HCT116 (cell line): ENCODE data around the gene STRADA. TPM values are rescaled to one million over a fixed set of nuclear protein-coding genes. Genes with fewer than 3 reads are reported as not detected.

Experiments
- ATAC-seq: fragments of 200-7000 bp; cut with Tn5 transposase; 2 replicates; pipeline ENCODE4 v1.9.1; 2020; ENCODE audit warnings: mild to moderate bottlenecking, moderate library complexity
- BruUV-seq: library from RNA; stranded (reverse); fragments of 400-500 nt; replicated peaks from 2 replicates; lab custom pipeline; 2021; lab: Mats Ljungman, UMichigan
- CTCF ChIA-PET: fragments of 300-600 bp; sonication (Branson Sonifier 250); formaldehyde crosslinking; loops from one replicate; lab custom pipeline; 2021; ENCODE audit warnings: antibody characterized with exemption; lab: Charles Lee
- POLR2A ChIA-PET: fragments of 300-600, 350-600 bp; sonication (Branson Sonifier 250); formaldehyde crosslinking; loops from one replicate; lab custom pipeline; 2021; ENCODE audit warnings: antibody characterized with exemption; lab: Charles Lee
- RAD21 ChIA-PET, 2 experiments: fragments of 300-600 bp; sonication (Branson Sonifier 250); formaldehyde crosslinking; loops; one replicate each; lab custom pipeline; 2023; ENCODE audit warnings: low total read pairs in 2 of 2; ENCODE audit not compliant: uncharacterized antibody in 2 of 2, unreplicated experiment in 2 of 2, low non-redundant PET in 1 of 2; lab: Charles Lee
- DNase-seq: peaks from one replicate; pipeline ENCODE4 v3.0.0-alpha.2; 2010; ENCODE audit warnings: low read depth, low spot score
- H2AFZ ChIP-seq: fragments of 200-600 bp; shearing (Covaris generic), sonication (generic); 2 replicates; pipeline ENCODE4 v1.6.1; 2017; ENCODE audit warnings: low read depth, mixed run types, mixed read lengths, antibody characterized with exemption, low read length; ENCODE audit not compliant: poor library complexity, severe bottlenecking
- H3K27ac ChIP-seq: 2 replicates; pipeline ENCODE4 v1.5.1; 2012; ENCODE audit warnings: low read depth, low read length
- H3K27me3 ChIP-seq: fragments of 200-600 bp; sonication (generic); 2 replicates; pipeline ENCODE4 v1.6.1; 2016; ENCODE audit warnings: mixed run types, low read length, mixed read lengths; ENCODE audit not compliant: insufficient read depth
- H3K36me3 ChIP-seq, 2 experiments: fragments of 200-500 bp in 1 of 2; fragments of 200-600 bp in 1 of 2; sonication (Bioruptor generic) in 1 of 2; sonication (generic) in 1 of 2; 2 replicates each; pipeline versions ENCODE4 v1.5.1 to v1.6.1; 2014 to 2016; ENCODE audit warnings: low read length in 2 of 2, inconsistent platforms in 1 of 2, mixed read lengths in 1 of 2, mixed run types in 1 of 2; ENCODE audit not compliant: insufficient read depth in 2 of 2, control insufficient read depth in 1 of 2
- H3K4me1 ChIP-seq, 2 experiments: fragments of 200-600 bp in 1 of 2; sonication (generic) in 1 of 2; 2 replicates each; pipeline versions ENCODE4 v1.5.1 to v1.6.1; 2012 to 2017; ENCODE audit warnings: low read length in 2 of 2, inconsistent platforms in 1 of 2, mild to moderate bottlenecking in 1 of 2, mixed read lengths in 1 of 2, mixed run types in 1 of 2, moderate library complexity in 1 of 2; ENCODE audit not compliant: insufficient read depth in 2 of 2, control insufficient read depth in 1 of 2
- H3K4me2 ChIP-seq: fragments of 200-600 bp; sonication (generic); 2 replicates; pipeline ENCODE4 v1.6.1; 2017; ENCODE audit warnings: mixed run types, low read length, mixed read lengths
- H3K4me3 ChIP-seq, 2 experiments: fragments of 200-600 bp in 1 of 2; sonication (generic) in 1 of 2; replicated peaks in 1 of 2; 2 replicates each; pipeline ENCODE4 v1.5.1; 2011 to 2016; ENCODE audit warnings: low read length in 2 of 2, control low read depth in 1 of 2, low read depth in 1 of 2, mild to moderate bottlenecking in 1 of 2, mixed read lengths in 1 of 2, mixed run types in 1 of 2
- H3K79me2 ChIP-seq: fragments of 200-600 bp; sonication (generic); 2 replicates; pipeline ENCODE4 v1.6.1; 2017; ENCODE audit warnings: mild to moderate bottlenecking, mixed run types, low read length, moderate library complexity, mixed read lengths; ENCODE audit not compliant: insufficient read depth
- H3K9ac ChIP-seq: fragments of 200-600 bp; sonication (generic); 2 replicates; pipeline ENCODE4 v1.6.1; 2016; ENCODE audit warnings: low read length, mixed read lengths
- H3K9me2 ChIP-seq: fragments of 200-600 bp; sonication (generic), shearing (Covaris generic); 2 replicates; pipeline ENCODE4 v1.6.1; 2017; ENCODE audit warnings: mixed run types, mild to moderate bottlenecking, moderate library complexity; ENCODE audit not compliant: insufficient read depth
- H3K9me3 ChIP-seq, 2 experiments: fragments of 200-500 bp in 1 of 2; fragments of 200-600 bp in 1 of 2; sonication (Bioruptor generic) in 1 of 2; sonication (generic) in 1 of 2; 2 replicates each; pipeline ENCODE4 v1.6.1; 2014 to 2017; ENCODE audit warnings: low read length in 2 of 2, mixed read lengths in 2 of 2, inconsistent platforms in 1 of 2, low read depth in 1 of 2, mild to moderate bottlenecking in 1 of 2, mixed run types in 1 of 2, moderate library complexity in 1 of 2; ENCODE audit not compliant: control insufficient read depth in 1 of 2, insufficient read depth in 1 of 2
- H4K20me1 ChIP-seq: fragments of 200-600 bp; sonication (generic), shearing (Covaris generic); 2 replicates; pipeline ENCODE4 v1.6.1; 2017; ENCODE audit warnings: mixed run types, mild to moderate bottlenecking, moderate library complexity; ENCODE audit not compliant: insufficient read depth
- CBX3 ChIP-seq: IDR thresholded peaks from 2 replicates; pipeline ENCODE4 v1.6.1; 2012; ENCODE audit warnings: low read depth
- CEBPB ChIP-seq: IDR thresholded peaks from 2 replicates; pipeline ENCODE4 v1.6.1; 2012; ENCODE audit warnings: low read depth
- EGR1 ChIP-seq: IDR thresholded peaks from 2 replicates; pipeline ENCODE4 v1.6.1; 2012; ENCODE audit warnings: low read depth
- EZH2 ChIP-seq: fragments of 200-600 bp; sonication (generic); IDR thresholded peaks from 2 replicates; pipeline ENCODE4 v1.6.1; 2017; ENCODE audit warnings: antibody characterized with exemption, mixed run types
- JUND ChIP-seq: IDR thresholded peaks from 2 replicates; pipeline ENCODE4 v1.6.1; 2012
- RAD21 ChIP-seq: IDR thresholded peaks from 2 replicates; pipeline ENCODE4 v1.6.1; 2012; ENCODE audit warnings: low read depth, mild to moderate bottlenecking
- REST ChIP-seq: IDR thresholded peaks from 2 replicates; pipeline ENCODE4 v1.6.1; 2012; ENCODE audit warnings: low read depth
- SIN3A ChIP-seq: IDR thresholded peaks from 2 replicates; pipeline ENCODE4 v1.6.1; 2012; ENCODE audit warnings: low read depth
- YY1 ChIP-seq: IDR thresholded peaks from 2 replicates; pipeline ENCODE4 v1.6.1; 2011; ENCODE audit warnings: low read length, low read depth, moderate library complexity, mild to moderate bottlenecking; ENCODE audit not compliant: insufficient replicate concordance; ENCODE audit errors: extremely low read depth
- ZFX ChIP-seq: fragments of 450-650 bp; IDR thresholded peaks from 2 replicates; pipeline ENCODE4 v1.6.1; 2017
- intact Hi-C: fragments of 100-400 bp; cut with micrococcal nuclease; formaldehyde crosslinking; loops from 2 replicates; pipeline ENCODE4 v1.10.0; 2022
- total RNA-seq: library from RNA; stranded (reverse); gene quantifications from one replicate; pipeline ENCODE4 v1.2.1, GENCODE V29; 2021; ENCODE audit not compliant: unreplicated experiment
- TF ChIP-seq, protein P1 (sequence below): IDR thresholded peaks from 2 replicates; pipeline ENCODE4 v1.6.1; 2012

The STRADA gene
- total RNA-seq, 1 experiment from 2014 or later, result 38.0 TPM

- BruUV-seq, result no TSS peak
- H3K27ac ChIP-seq, result no peak overlapping the region
- no peak overlapping the region for H3K9ac ChIP-seq
- H3K9me3 ChIP-seq, result no peaks in the 10 kb centered on the region
- H4K20me1 ChIP-seq, result peaks cover 24% of the 10 kb centered on the region; the same call in 1 of the 2 replicates
- H3K27me3 ChIP-seq, result no peaks in the 10 kb centered on the region
- H3K36me3 ChIP-seq, result peaks cover 50 to 63% of the 10 kb centered on the region in 2 experiments
- H3K4me1 ChIP-seq, result no peaks in the 10 kb centered on the region
- H3K9me2 ChIP-seq, result no peaks in the 10 kb centered on the region
- DNase-seq (no peak), ATAC-seq (no peak)
- TF ChIP-seq EGR1 (no peak), JUND (no peak), EZH2 (no peak), CBX3 (no peak)
- H3K4me2 ChIP-seq, result no peak overlapping the region
- ChIA-PET RAD21 (no interaction called here), POLR2A (interaction anchor here (2.4 kb wide), 1 partner anchor 9 kb away, joined by 13 read pairs; the partner anchor contains the start of genes CCDC47 and DDX42), CTCF (interaction anchor here (1.2 to 1.4 kb wide), 3 partner anchors 9 to 84 kb away, joined by 3 read pairs; partner anchors contain the start of genes CCDC47 and DDX42)
- intact Hi-C loops, result no loop called here
- H3K79me2 ChIP-seq, result peaks cover 85% of the 10 kb centered on the region
- no peak overlapping the region for H2AFZ ChIP-seq
- no peak overlapping the region for H3K4me3 ChIP-seq
These were observed 23.1 kb upstream of the STRADA start for GRCh38 chr17:63764716-63765115.

- TF ChIP-seq YY1 (no peak), CEBPB (no peak), JUND (no peak), ZFX (no peak), REST (no peak), CBX3 (no peak), RAD21 (no peak), SIN3A (no peak)
- TF ChIP-seq, protein P1, sequence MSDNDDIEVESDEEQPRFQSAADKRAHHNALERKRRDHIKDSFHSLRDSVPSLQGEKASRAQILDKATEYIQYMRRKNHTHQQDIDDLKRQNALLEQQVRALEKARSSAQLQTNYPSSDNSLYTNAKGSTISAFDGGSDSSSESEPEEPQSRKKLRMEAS, result no peak
- peaks cover 12% of the 10 kb centered on the region; the same call in 1 of the 2 replicates for H4K20me1 ChIP-seq
- ChIA-PET CTCF (no interaction called here), RAD21 (no interaction called here), POLR2A (interaction anchor here (0.5 to 2.5 kb wide), 2 partner anchors 11 to 20 kb away, joined by 4 to 13 read pairs; partner anchors contain the start of genes CCDC47 and DDX42)
- H3K79me2 ChIP-seq, result peaks cover 75% of the 10 kb centered on the region
- no TSS peak for BruUV-seq
- DNase-seq (no peak), ATAC-seq (no peak)
- no peaks in the 10 kb centered on the region for H3K4me1 ChIP-seq
- no peak overlapping the region for H3K4me2 ChIP-seq
- H3K27ac ChIP-seq, result no peak overlapping the region
- intact Hi-C loops, result no loop called here
- peaks cover 64 to 68% of the 10 kb centered on the region in 2 experiments for H3K36me3 ChIP-seq
- H2AFZ ChIP-seq, result no peak overlapping the region
- H3K4me3 ChIP-seq, result no peak overlapping the region
- no peaks in the 10 kb centered on the region for H3K27me3 ChIP-seq
- no peak overlapping the region for H3K9ac ChIP-seq
- H3K9me2 ChIP-seq, result no peaks in the 10 kb centered on the region
- no peaks in the 10 kb centered on the region for H3K9me3 ChIP-seq
These were observed 20.8 kb upstream of the STRADA start for GRCh38 chr17:63762161-63763078.
